HK-2 (cell line): Measurements from ENCODE around the gene UBE2K.
"Not testable (repeated sequence)": the region's sequence is repeated elsewhere in the genome, so short reads cannot be mapped to it uniquely, and the experiment has no call there.

ENCODE experiments used
- DNase-seq: peaks from one replicate; pipeline ENCODE4 v3.0.0-alpha.2; 2018; ENCODE audit not compliant: unreplicated experiment

Gene UBE2K

GRCh38 chr4:39689970-39690369 lies 8.0 kb upstream of the UBE2K start:
- DNase-seq = no peak

GRCh38 chr4:39698424-39699009 lies 581 bp downstream of the UBE2K start:
- peak; percentile 56 for DNase-seq

GRCh38 chr4:39699687-39700409 lies 1.9 kb downstream of the UBE2K start:
- no peak for DNase-seq

- no peak for DNase-seq
Observed at GRCh38 chr4:39700554-39700953, 2.6 kb downstream of the UBE2K start.

- no peak for DNase-seq
Observed at GRCh38 chr4:39702716-39703115, 4.8 kb downstream of the UBE2K start.

GRCh38 chr4:39704789-39705188 lies 6.9 kb downstream of the UBE2K start:
- DNase-seq = not testable (repeated sequence)

GRCh38 chr4:39706334-39706733 lies 8.4 kb downstream of the UBE2K start:
- peak; percentile 55 for DNase-seq

GRCh38 chr4:39706741-39707511 lies 9.0 kb downstream of the UBE2K start:
- no peak for DNase-seq

- DNase-seq = no peak
Observed at GRCh38 chr4:39710098-39710896, 12.4 kb downstream of the UBE2K start.

GRCh38 chr4:39712819-39713607 lies 15.1 kb downstream of the UBE2K start:
- no peak for DNase-seq

GRCh38 chr4:39713691-39714090 lies 15.8 kb downstream of the UBE2K start:
- DNase-seq = no peak

- DNase-seq = no peak
Observed at GRCh38 chr4:39714166-39714565, 16.2 kb downstream of the UBE2K start.

- DNase-seq = no peak
Observed at GRCh38 chr4:39715788-39716187, 17.9 kb downstream of the UBE2K start.

- DNase-seq = no peak
Observed at GRCh38 chr4:39716356-39716755, 18.4 kb downstream of the UBE2K start.

GRCh38 chr4:39717743-39718142 lies 19.8 kb downstream of the UBE2K start:
- DNase-seq = not testable (repeated sequence)

- DNase-seq = no peak
Observed at GRCh38 chr4:39718366-39719323, 20.7 kb downstream of the UBE2K start.

GRCh38 chr4:39719804-39720580 lies 22.1 kb downstream of the UBE2K start:
- DNase-seq = no peak

- DNase-seq = not testable (repeated sequence)
Observed at GRCh38 chr4:39721273-39721672, 23.3 kb downstream of the UBE2K start.

- DNase-seq = no peak
Observed at GRCh38 chr4:39721788-39722187, 23.9 kb downstream of the UBE2K start.
